Breast epithelium (tissue), 3 donors: ENCODE data around the gene NTRK3.

Experiments
- POLR2A ChIP-seq: fragments of 450-650 bp; IDR thresholded peaks from one replicate; pipeline ENCODE4 v1.6.1; 2016; ENCODE audit warnings: antibody characterized with exemption, mild to moderate bottlenecking, moderate library complexity
- TF ChIP-seq, protein P1 (sequence below), 3 donors: fragments of 450-650 bp; IDR thresholded peaks; one replicate each; pipeline ENCODE4 v1.5.1; 2016 to 2017; ENCODE audit warnings: antibody characterized with exemption in 3 of 3, mild to moderate bottlenecking in 3 of 3, moderate library complexity in 3 of 3

DNA sequence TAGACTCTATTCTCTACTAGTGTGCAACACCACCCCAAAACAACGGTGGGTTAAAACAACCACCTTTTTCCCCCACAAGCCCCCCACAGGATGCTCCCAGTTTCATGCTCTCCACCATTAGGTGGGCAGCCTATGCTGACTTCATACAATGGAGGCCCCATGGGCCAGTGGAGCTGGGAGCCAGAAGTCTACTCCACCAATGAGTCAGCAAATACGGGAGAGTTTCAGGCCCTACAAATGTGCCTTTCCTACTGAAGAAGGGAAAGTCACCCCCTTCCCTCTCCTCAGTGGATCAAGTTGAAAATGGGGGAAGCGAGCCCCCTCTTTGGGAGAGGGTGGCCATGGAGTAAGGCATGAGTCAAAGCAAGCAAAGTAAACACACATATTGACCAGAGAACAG is 278.6 kb downstream of the NTRK3 start:
- TF ChIP-seq, protein P1, sequence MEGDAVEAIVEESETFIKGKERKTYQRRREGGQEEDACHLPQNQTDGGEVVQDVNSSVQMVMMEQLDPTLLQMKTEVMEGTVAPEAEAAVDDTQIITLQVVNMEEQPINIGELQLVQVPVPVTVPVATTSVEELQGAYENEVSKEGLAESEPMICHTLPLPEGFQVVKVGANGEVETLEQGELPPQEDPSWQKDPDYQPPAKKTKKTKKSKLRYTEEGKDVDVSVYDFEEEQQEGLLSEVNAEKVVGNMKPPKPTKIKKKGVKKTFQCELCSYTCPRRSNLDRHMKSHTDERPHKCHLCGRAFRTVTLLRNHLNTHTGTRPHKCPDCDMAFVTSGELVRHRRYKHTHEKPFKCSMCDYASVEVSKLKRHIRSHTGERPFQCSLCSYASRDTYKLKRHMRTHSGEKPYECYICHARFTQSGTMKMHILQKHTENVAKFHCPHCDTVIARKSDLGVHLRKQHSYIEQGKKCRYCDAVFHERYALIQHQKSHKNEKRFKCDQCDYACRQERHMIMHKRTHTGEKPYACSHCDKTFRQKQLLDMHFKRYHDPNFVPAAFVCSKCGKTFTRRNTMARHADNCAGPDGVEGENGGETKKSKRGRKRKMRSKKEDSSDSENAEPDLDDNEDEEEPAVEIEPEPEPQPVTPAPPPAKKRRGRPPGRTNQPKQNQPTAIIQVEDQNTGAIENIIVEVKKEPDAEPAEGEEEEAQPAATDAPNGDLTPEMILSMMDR (IDR thresholded peaks at IDR 0.05), result no peak
- no peak for TF ChIP-seq POLR2A
